ENCODE measurements around the gene GPSM3.

DNA sequence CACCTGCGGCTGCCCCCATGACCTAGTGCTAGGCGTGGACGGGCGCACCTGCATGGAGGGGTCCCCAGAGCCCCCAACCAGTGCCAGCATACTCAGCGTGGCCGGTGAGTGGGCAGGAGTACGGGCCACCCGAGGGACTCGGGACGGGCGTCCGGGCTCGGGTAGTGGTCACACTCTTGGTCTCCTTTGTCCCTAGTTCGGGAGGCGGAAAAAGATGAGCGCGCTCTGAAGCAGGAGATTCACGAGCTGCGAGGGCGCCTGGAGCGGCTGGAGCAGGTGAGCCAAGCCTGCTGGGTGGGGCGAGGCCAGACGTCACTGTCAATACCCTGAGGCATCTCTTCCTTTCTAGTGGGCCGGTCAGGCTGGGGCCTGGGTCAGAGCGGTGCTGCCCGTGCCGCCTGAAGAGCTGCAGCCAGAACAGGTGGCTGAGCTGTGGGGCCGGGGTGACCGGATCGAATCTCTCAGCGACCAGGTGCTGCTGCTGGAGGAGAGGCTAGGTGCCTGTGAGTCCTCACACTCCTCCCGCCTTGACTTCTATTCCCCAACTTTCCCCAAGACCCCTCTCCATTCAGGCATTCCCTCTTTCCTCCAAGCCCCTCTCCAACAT, 25.2 kb downstream of the GPSM3 start:
- TF ChIP-seq, protein P1, sequence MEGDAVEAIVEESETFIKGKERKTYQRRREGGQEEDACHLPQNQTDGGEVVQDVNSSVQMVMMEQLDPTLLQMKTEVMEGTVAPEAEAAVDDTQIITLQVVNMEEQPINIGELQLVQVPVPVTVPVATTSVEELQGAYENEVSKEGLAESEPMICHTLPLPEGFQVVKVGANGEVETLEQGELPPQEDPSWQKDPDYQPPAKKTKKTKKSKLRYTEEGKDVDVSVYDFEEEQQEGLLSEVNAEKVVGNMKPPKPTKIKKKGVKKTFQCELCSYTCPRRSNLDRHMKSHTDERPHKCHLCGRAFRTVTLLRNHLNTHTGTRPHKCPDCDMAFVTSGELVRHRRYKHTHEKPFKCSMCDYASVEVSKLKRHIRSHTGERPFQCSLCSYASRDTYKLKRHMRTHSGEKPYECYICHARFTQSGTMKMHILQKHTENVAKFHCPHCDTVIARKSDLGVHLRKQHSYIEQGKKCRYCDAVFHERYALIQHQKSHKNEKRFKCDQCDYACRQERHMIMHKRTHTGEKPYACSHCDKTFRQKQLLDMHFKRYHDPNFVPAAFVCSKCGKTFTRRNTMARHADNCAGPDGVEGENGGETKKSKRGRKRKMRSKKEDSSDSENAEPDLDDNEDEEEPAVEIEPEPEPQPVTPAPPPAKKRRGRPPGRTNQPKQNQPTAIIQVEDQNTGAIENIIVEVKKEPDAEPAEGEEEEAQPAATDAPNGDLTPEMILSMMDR (IDR thresholded peaks at IDR 0.05), result no peak
- TF ChIP-seq POLR2AphosphoS5 (IDR thresholded peaks at IDR 0.05; ENCODE audit: low read depth, low read length), result no peak
- TF ChIP-seq, protein P2, sequence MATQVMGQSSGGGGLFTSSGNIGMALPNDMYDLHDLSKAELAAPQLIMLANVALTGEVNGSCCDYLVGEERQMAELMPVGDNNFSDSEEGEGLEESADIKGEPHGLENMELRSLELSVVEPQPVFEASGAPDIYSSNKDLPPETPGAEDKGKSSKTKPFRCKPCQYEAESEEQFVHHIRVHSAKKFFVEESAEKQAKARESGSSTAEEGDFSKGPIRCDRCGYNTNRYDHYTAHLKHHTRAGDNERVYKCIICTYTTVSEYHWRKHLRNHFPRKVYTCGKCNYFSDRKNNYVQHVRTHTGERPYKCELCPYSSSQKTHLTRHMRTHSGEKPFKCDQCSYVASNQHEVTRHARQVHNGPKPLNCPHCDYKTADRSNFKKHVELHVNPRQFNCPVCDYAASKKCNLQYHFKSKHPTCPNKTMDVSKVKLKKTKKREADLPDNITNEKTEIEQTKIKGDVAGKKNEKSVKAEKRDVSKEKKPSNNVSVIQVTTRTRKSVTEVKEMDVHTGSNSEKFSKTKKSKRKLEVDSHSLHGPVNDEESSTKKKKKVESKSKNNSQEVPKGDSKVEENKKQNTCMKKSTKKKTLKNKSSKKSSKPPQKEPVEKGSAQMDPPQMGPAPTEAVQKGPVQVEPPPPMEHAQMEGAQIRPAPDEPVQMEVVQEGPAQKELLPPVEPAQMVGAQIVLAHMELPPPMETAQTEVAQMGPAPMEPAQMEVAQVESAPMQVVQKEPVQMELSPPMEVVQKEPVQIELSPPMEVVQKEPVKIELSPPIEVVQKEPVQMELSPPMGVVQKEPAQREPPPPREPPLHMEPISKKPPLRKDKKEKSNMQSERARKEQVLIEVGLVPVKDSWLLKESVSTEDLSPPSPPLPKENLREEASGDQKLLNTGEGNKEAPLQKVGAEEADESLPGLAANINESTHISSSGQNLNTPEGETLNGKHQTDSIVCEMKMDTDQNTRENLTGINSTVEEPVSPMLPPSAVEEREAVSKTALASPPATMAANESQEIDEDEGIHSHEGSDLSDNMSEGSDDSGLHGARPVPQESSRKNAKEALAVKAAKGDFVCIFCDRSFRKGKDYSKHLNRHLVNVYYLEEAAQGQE (IDR thresholded peaks at IDR 0.05; ENCODE audit: insufficient read depth in 1 of 2, low read depth in 2 of 2, low read length in 1 of 2), result no peak

Data from Panc1 (cell line).